Tibial nerve (tissue), 3 donors: ENCODE data around the gene DUOXA2.

Source experiments
- POLR2A ChIP-seq, 2 donors: fragments of 450-650 bp; IDR thresholded peaks; one replicate each; pipeline ENCODE4 v1.6.1; 2017; ENCODE audit warnings: antibody characterized with exemption in 2 of 2, mild to moderate bottlenecking in 2 of 2, moderate library complexity in 2 of 2
- TF ChIP-seq, protein P1 (sequence below), 5 experiments: fragments of 200-600 bp in 3 of 5; fragments of 450-650 bp in 2 of 5; sonication (generic) in 3 of 5; IDR thresholded peaks; one replicate each; pipeline ENCODE4 v1.5.1; 2016 to 2019; ENCODE audit warnings: antibody characterized with exemption in 5 of 5, mild to moderate bottlenecking in 3 of 5, moderate library complexity in 2 of 5

DNA sequence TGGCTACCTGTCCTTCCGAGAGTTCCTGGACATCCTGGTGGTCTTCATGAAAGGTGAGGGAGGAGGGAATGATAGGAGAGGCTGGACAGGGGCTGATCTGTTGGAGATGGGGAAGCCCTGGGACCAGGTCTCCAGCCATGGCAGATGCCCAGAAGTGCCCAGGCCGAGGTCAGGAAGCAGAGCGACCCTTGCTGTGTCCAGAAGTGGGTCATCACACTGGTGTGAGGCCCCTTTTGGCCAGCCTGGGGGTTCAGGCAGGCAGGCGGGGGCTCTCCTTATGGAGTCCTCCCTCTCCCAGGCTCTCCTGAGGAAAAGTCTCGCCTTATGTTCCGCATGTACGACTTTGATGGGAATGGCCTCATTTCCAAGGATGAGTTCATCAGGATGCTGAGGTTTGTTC lies 33.5 kb downstream of the DUOXA2 start:
- TF ChIP-seq, protein P1, sequence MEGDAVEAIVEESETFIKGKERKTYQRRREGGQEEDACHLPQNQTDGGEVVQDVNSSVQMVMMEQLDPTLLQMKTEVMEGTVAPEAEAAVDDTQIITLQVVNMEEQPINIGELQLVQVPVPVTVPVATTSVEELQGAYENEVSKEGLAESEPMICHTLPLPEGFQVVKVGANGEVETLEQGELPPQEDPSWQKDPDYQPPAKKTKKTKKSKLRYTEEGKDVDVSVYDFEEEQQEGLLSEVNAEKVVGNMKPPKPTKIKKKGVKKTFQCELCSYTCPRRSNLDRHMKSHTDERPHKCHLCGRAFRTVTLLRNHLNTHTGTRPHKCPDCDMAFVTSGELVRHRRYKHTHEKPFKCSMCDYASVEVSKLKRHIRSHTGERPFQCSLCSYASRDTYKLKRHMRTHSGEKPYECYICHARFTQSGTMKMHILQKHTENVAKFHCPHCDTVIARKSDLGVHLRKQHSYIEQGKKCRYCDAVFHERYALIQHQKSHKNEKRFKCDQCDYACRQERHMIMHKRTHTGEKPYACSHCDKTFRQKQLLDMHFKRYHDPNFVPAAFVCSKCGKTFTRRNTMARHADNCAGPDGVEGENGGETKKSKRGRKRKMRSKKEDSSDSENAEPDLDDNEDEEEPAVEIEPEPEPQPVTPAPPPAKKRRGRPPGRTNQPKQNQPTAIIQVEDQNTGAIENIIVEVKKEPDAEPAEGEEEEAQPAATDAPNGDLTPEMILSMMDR (IDR thresholded peaks at IDR 0.05), result no peak
- no peak for TF ChIP-seq POLR2A (IDR thresholded peaks at IDR 0.05)
